ENCODE data around the gene ADNP2. TPM values are rescaled to one million over a fixed set of nuclear protein-coding genes. Genes with fewer than 3 reads are reported as not detected.

Gene ADNP2
- total and polyA plus RNA-seq, 11 donors = 3.0 to 13.1 (median 8.8) TPM

GRCh38 chr18:80086281-80086680 lies 22.8 kb upstream of the ADNP2 start:
- no peak overlapping the region for H3K4me3 ChIP-seq
- ATAC-seq = no peak
- no peak for DNase-seq
- no peaks in the 10 kb centered on the region for H3K27me3 ChIP-seq
- peaks cover 3 to 52% (median 38%) of the 10 kb centered on the region in 12 donors for H3K9me3 ChIP-seq
- no peak overlapping the region for H3K27ac ChIP-seq
- no peaks in the 10 kb centered on the region for H3K36me3 ChIP-seq
- 73 to 90% (median 88%) methylated on average over 4 of the region's 4 CpGs for WGBS, 4 donors
- intact Hi-C loops (cut with DNase I) = no loop called here
- no peaks in the 10 kb centered on the region for H3K4me1 ChIP-seq
- TF ChIP-seq, protein P1, sequence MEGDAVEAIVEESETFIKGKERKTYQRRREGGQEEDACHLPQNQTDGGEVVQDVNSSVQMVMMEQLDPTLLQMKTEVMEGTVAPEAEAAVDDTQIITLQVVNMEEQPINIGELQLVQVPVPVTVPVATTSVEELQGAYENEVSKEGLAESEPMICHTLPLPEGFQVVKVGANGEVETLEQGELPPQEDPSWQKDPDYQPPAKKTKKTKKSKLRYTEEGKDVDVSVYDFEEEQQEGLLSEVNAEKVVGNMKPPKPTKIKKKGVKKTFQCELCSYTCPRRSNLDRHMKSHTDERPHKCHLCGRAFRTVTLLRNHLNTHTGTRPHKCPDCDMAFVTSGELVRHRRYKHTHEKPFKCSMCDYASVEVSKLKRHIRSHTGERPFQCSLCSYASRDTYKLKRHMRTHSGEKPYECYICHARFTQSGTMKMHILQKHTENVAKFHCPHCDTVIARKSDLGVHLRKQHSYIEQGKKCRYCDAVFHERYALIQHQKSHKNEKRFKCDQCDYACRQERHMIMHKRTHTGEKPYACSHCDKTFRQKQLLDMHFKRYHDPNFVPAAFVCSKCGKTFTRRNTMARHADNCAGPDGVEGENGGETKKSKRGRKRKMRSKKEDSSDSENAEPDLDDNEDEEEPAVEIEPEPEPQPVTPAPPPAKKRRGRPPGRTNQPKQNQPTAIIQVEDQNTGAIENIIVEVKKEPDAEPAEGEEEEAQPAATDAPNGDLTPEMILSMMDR (IDR thresholded peaks at IDR 0.05) = no peak
- TF ChIP-seq POLR2A (IDR thresholded peaks at IDR 0.05) = no peak

DNA sequence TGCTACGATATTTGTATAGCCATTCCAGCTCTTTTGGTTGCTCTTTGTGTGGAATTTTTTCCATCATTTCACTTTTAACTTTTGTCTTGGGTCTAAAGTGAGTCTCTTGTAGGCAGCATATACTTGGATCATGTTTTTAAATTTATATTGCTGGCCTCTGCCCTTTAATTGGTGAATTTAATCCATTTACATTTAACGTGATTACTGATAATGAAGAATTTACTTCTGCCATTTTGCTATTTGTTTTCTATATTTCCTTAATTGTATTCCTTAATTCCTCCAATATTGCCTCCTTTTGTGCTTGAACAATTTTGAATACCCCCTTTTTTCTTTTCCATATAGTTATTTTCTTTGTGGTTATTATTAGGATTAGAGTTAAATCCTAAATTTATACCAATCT lies 21.0 kb upstream of the ADNP2 start:
- no peaks in the 10 kb centered on the region for H3K36me3 ChIP-seq
- intact Hi-C loops (cut with DNase I) = no loop called here
- ATAC-seq (no peak), DNase-seq (no peak)
- peaks cover 3 to 52% (median 38%) of the 10 kb centered on the region in 12 donors for H3K9me3 ChIP-seq
- no peak overlapping the region for H3K27ac ChIP-seq
- no peaks in the 10 kb centered on the region for H3K4me1 ChIP-seq
- TF ChIP-seq, protein P1 (IDR thresholded peaks at IDR 0.05) = no peak
- no peak for TF ChIP-seq POLR2A (IDR thresholded peaks at IDR 0.05)
- 47 to 64% (median 59%) methylated on average over 2 of the region's 2 CpGs for WGBS, 4 donors
- H3K27me3 ChIP-seq = no peaks in the 10 kb centered on the region
- no peak overlapping the region for H3K4me3 ChIP-seq

DNA sequence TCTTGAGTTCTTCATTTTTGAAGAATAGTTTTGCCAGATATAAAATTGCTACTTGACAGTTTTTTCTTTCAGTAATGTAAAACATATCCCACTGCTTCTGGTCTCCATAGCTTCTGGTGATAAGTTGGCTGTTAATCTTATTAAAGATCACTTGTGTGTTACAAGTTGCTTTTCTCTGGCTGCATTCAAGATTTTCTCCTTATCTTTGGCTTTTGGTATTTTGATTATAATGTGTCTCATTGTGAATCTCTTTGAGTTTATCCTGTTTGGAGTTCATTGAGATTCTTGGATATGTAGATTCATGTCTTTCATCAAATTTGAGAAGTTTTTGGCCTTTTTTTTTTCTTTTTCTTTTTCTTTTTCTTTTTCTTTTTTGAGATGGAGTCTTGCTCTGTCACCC lies 20.2 kb upstream of the ADNP2 start:
- no peak overlapping the region for H3K4me3 ChIP-seq
- no peak for ATAC-seq
- H3K27ac ChIP-seq = no peak overlapping the region
- TF ChIP-seq, protein P1 (IDR thresholded peaks at IDR 0.05) = no peak
- no peak for TF ChIP-seq POLR2A (IDR thresholded peaks at IDR 0.05)
- intact Hi-C loops (cut with DNase I) = no loop called here
- no peaks in the 10 kb centered on the region for H3K36me3 ChIP-seq
- no peaks in the 10 kb centered on the region for H3K4me1 ChIP-seq
- DNase-seq = no peak
- H3K27me3 ChIP-seq = no peaks in the 10 kb centered on the region
- H3K9me3 ChIP-seq = peaks cover 3 to 52% (median 38%) of the 10 kb centered on the region in 12 donors

DNA sequence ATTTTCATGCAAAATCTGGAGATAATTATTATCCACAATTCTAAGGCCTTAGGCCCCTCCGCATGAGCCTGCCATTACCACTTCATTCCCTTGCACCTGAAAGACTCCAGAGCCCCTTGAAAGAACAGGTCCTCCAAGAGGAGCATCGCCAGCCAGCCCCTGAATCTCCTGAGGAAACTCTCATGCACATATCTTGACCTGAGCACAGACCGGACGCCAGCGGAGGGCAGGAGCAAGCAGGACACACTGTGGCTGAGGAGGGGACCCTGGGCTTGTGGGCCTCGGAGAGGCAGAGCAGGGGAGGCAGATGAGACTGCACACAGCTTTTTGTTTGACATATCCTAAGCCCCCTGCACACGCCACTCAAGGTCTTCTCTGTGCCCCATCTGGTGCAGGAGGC lies 13.6 kb upstream of the ADNP2 start:
- Histone ChIP-seq H3K9me3 (peaks cover 0 to 4% (median 0%) of the 10 kb centered on the region in 12 donors), H3K36me3 (no peaks in the 10 kb centered on the region), H3K4me1 (no peaks in the 10 kb centered on the region), H3K4me3 (no peak overlapping the region), H3K27ac (no peak overlapping the region), H3K27me3 (no peaks in the 10 kb centered on the region)
- intact Hi-C loops (cut with DNase I) = no loop called here
- DNase-seq (no peak), ATAC-seq (no peak)
- 77 to 86% (median 82%) methylated on average over 7 of the region's 7 CpGs for WGBS, 4 donors
- TF ChIP-seq POLR2A (IDR thresholded peaks at IDR 0.05) = no peak
- TF ChIP-seq, protein P1 (IDR thresholded peaks at IDR 0.05) = no peak

Measured in heart left ventricle (tissue), 16 donors.